H9 (cell line): ENCODE data around the gene SERPINE3. TPM values are rescaled to one million over a fixed set of nuclear protein-coding genes. Genes with fewer than 3 reads are reported as not detected.

Experiments used
- DNase-seq: peaks from one replicate; pipeline ENCODE4 v3.0.0-alpha.2; 2017
- H2AFZ ChIP-seq: one replicate; pipeline ENCODE4 v1.6.1; 2013; ENCODE audit warnings: mild to moderate bottlenecking, low read length, control low read depth, moderate library complexity
- H2AK5ac ChIP-seq: 2 replicates; pipeline ENCODE4 v1.6.1; 2013; ENCODE audit warnings: low read length, control low read depth, mixed read lengths; ENCODE audit not compliant: insufficient read length
- H2BK120ac ChIP-seq: one replicate; pipeline ENCODE4 v1.6.1; 2013; ENCODE audit warnings: low read depth, mild to moderate bottlenecking, low read length, control low read depth, inconsistent platforms; ENCODE audit not compliant: poor library complexity, severe bottlenecking
- H2BK12ac ChIP-seq: 2 replicates; pipeline ENCODE4 v1.6.1; 2013; ENCODE audit warnings: low read length, control low read depth, mixed read lengths, low read depth; ENCODE audit not compliant: insufficient read length
- H2BK15ac ChIP-seq: 2 replicates; pipeline ENCODE4 v1.6.1; 2013; ENCODE audit warnings: low read depth, low read length, control low read depth
- H2BK20ac ChIP-seq: one replicate; pipeline ENCODE4 v1.6.1; 2013; ENCODE audit warnings: low read depth, mild to moderate bottlenecking, low read length, control low read depth, inconsistent platforms; ENCODE audit not compliant: poor library complexity, severe bottlenecking
- H2BK5ac ChIP-seq: 2 replicates; pipeline ENCODE4 v1.6.1; 2013; ENCODE audit warnings: low read length, control low read depth, mixed read lengths; ENCODE audit not compliant: insufficient read length
- H3K14ac ChIP-seq: 2 replicates; pipeline ENCODE4 v1.6.1; 2013; ENCODE audit warnings: low read length, control low read depth; ENCODE audit not compliant: insufficient read depth
- H3K18ac ChIP-seq: 2 replicates; pipeline ENCODE4 v1.6.1; 2013; ENCODE audit warnings: low read depth, mild to moderate bottlenecking, mixed read lengths, low read length, control low read depth; ENCODE audit not compliant: insufficient read length
- H3K23ac ChIP-seq: 2 replicates; pipeline ENCODE4 v1.6.1; 2013; ENCODE audit warnings: low read length, control low read depth, mixed read lengths, low read depth; ENCODE audit not compliant: insufficient read length
- H3K23me2 ChIP-seq: 2 replicates; pipeline ENCODE4 v1.6.1; 2013; ENCODE audit warnings: low read depth, mild to moderate bottlenecking, mixed read lengths, low read length, control low read depth; ENCODE audit not compliant: insufficient read length, poor library complexity, severe bottlenecking
- H3K27ac ChIP-seq: 2 replicates; pipeline ENCODE4 v1.5.1; 2013; ENCODE audit warnings: low read length, control low read depth, mixed read lengths, low read depth; ENCODE audit not compliant: insufficient read length
- H3K27me3 ChIP-seq: 2 replicates; pipeline ENCODE4 v1.6.1; 2013; ENCODE audit warnings: low read length, control low read depth, inconsistent platforms; ENCODE audit not compliant: insufficient read depth
- H3K4ac ChIP-seq: 2 replicates; pipeline ENCODE4 v1.6.1; 2013; ENCODE audit warnings: low read depth, mild to moderate bottlenecking, control low read depth, inconsistent platforms, low read length, moderate library complexity
- H3K4me1 ChIP-seq: 2 replicates; pipeline ENCODE4 v1.6.1; 2013; ENCODE audit warnings: low read length, control low read depth, inconsistent platforms; ENCODE audit not compliant: insufficient read depth
- H3K4me2 ChIP-seq: 2 replicates; pipeline ENCODE4 v1.6.1; 2013; ENCODE audit warnings: low read length, control low read depth, mixed read lengths; ENCODE audit not compliant: insufficient read length, insufficient read depth
- H3K56ac ChIP-seq: 2 replicates; pipeline ENCODE4 v1.6.1; 2013; ENCODE audit warnings: low read depth, mild to moderate bottlenecking, mixed read lengths, low read length, control low read depth; ENCODE audit not compliant: insufficient read length
- H3K79me1 ChIP-seq: 2 replicates; pipeline ENCODE4 v1.6.1; 2013; ENCODE audit warnings: low read depth, mild to moderate bottlenecking, moderate library complexity, low read length, control low read depth, inconsistent platforms; ENCODE audit not compliant: insufficient read depth, poor library complexity, severe bottlenecking
- H3K79me2 ChIP-seq: 2 replicates; pipeline ENCODE4 v1.6.1; 2013; ENCODE audit warnings: low read length, control low read depth, inconsistent platforms; ENCODE audit not compliant: insufficient read depth
- H3K9ac ChIP-seq: 2 replicates; pipeline ENCODE4 v1.6.1; 2013; ENCODE audit warnings: low read length, control low read depth, mixed read lengths; ENCODE audit not compliant: insufficient read length; ENCODE audit errors: extremely low read depth
- H3K9me3 ChIP-seq: one replicate; pipeline ENCODE4 v1.6.1; 2013; ENCODE audit warnings: low read depth, low read length, inconsistent platforms; ENCODE audit not compliant: control insufficient read depth
- H3T11ph ChIP-seq: one replicate; pipeline ENCODE4 v1.6.1; 2013; ENCODE audit warnings: mild to moderate bottlenecking, low read length, control low read depth, inconsistent platforms
- H4K20me1 ChIP-seq: one replicate; pipeline ENCODE4 v1.6.1; 2013; ENCODE audit not compliant: control insufficient read depth, insufficient read length, insufficient read depth
- H4K5ac ChIP-seq: 2 replicates; pipeline ENCODE4 v1.6.1; 2013; ENCODE audit warnings: low read depth, mild to moderate bottlenecking, mixed read lengths, low read length, control low read depth; ENCODE audit not compliant: insufficient read length
- H4K8ac ChIP-seq: replicated peaks from 2 replicates; pipeline ENCODE4 v1.6.1; 2013; ENCODE audit warnings: low read length, control low read depth, mixed read lengths, low read depth; ENCODE audit not compliant: insufficient read length
- H4K91ac ChIP-seq: 2 replicates; pipeline ENCODE4 v1.6.1; 2013; ENCODE audit warnings: low read depth, mild to moderate bottlenecking, moderate library complexity, mixed read lengths, low read length, control low read depth; ENCODE audit not compliant: insufficient read length
- H3K27ac Mint-ChIP-seq, 3 experiments: 2 replicates in 2 of 3; 3 replicates in 1 of 3; pipeline ENCODE4 v1.8.0; 2020 to 2021; ENCODE audit warnings: mixed read lengths in 3 of 3, mild to moderate bottlenecking in 1 of 3, moderate library complexity in 1 of 3
- H3K27me3 Mint-ChIP-seq: 2 replicates; pipeline ENCODE4 v1.8.0; 2021; ENCODE audit warnings: low read depth, mild to moderate bottlenecking, moderate library complexity, mixed read lengths
- H3K36me3 Mint-ChIP-seq, 3 experiments: 2 replicates in 2 of 3; 3 replicates in 1 of 3; pipeline ENCODE4 v1.8.0; 2020 to 2021; ENCODE audit warnings: low read depth in 3 of 3, mixed read lengths in 3 of 3; ENCODE audit not compliant: insufficient read depth in 1 of 3
- H3K4me1 Mint-ChIP-seq, 2 experiments: 2 replicates each; pipeline ENCODE4 v1.8.0; 2020; ENCODE audit warnings: mixed read lengths in 2 of 2
- H3K4me3 Mint-ChIP-seq, 2 experiments: 2 replicates in 1 of 2; 3 replicates in 1 of 2; pipeline ENCODE4 v1.8.0; 2020 to 2021; ENCODE audit warnings: mild to moderate bottlenecking in 2 of 2, mixed read lengths in 2 of 2, moderate library complexity in 1 of 2
- H3K9me3 Mint-ChIP-seq, 2 experiments: 2 replicates in 1 of 2; 3 replicates in 1 of 2; pipeline ENCODE4 v1.8.0; 2020; ENCODE audit warnings: mild to moderate bottlenecking in 2 of 2, mixed read lengths in 2 of 2, moderate library complexity in 1 of 2
- CTCF ChIP-seq: fragments of 200-600 bp; sonication (generic); conservative IDR thresholded peaks from 3 replicates; pipeline ENCODE4 v1.8.0; 2021; ENCODE audit warnings: antibody characterized with exemption, mild to moderate bottlenecking
- WGBS: extraction: QIAGEN DNeasy Blood & Tissue Kit; methylation state at CpG from one replicate; pipeline ENCODE4 v1.1.7; 2013; ENCODE audit warnings: missing lambda C conversion rate, low lambda C conversion rate, mixed read lengths; ENCODE audit not compliant: insufficient read length; ENCODE audit errors: extremely low coverage; 5-methylcytosine and 5-hydroxymethylcytosine counted together
- total RNA-seq: library from RNA; stranded (reverse); gene quantifications from 2 replicates; pipeline ENCODE4 v1.2.1, GENCODE V29; 2021

The SERPINE3 gene
- total RNA-seq, 1 experiment from 2014 or later = not detected

GRCh38 chr13:51371768-51372399 is 32.4 kb downstream of the SERPINE3 start:
- H3K79me2 ChIP-seq = no peaks in the 10 kb centered on the region
- H3K79me1 ChIP-seq = no peaks in the 10 kb centered on the region
- H3K4ac ChIP-seq = no peak overlapping the region
- H3K36me3 Mint-ChIP-seq = peaks cover 20 to 33% (median 24%) of the 10 kb centered on the region in 3 experiments; a peak in 6 of 7 replicates
- H3K27me3 Mint-ChIP-seq = no peaks in the 10 kb centered on the region
- H3K9me3 Mint-ChIP-seq = no peaks in the 10 kb centered on the region
- H3K14ac ChIP-seq = no peak overlapping the region
- H3K9ac ChIP-seq = no peak overlapping the region
- no peak overlapping the region for H3K4me3 Mint-ChIP-seq
- no peak for TF ChIP-seq CTCF
- H3K4me1 ChIP-seq = no peaks in the 10 kb centered on the region; the same call in 1 of the 2 replicates
- no peaks in the 10 kb centered on the region for H3K9me3 ChIP-seq
- H2AFZ ChIP-seq = no peak overlapping the region
- H3K27ac Mint-ChIP-seq = no peak overlapping the region
- H3T11ph ChIP-seq = no peak overlapping the region
- H3K18ac ChIP-seq = no peak overlapping the region
- H3K23ac ChIP-seq = no peak overlapping the region
- H3K4me1 Mint-ChIP-seq = no peaks in the 10 kb centered on the region
- H2BK15ac ChIP-seq = no peak overlapping the region
- no peak overlapping the region for H3K56ac ChIP-seq
- no peaks in the 10 kb centered on the region for H4K20me1 ChIP-seq
- H4K8ac ChIP-seq = no peak overlapping the region
- H3K27ac ChIP-seq = no peak overlapping the region
- H2BK5ac ChIP-seq = no peak overlapping the region
- WGBS = 100% methylated on average over 1 of the region's 6 CpGs
- no peak for DNase-seq
- no peak overlapping the region for H2BK20ac ChIP-seq
- no peak overlapping the region for H2AK5ac ChIP-seq
- no peaks in the 10 kb centered on the region for H3K23me2 ChIP-seq
- no peaks in the 10 kb centered on the region for H3K27me3 ChIP-seq
- H4K5ac ChIP-seq = no peak overlapping the region
- no peak overlapping the region for H3K4me2 ChIP-seq
- H2BK12ac ChIP-seq = no peak overlapping the region
- H2BK120ac ChIP-seq = no peak overlapping the region
- H4K91ac ChIP-seq = no peak overlapping the region
